H1 (cell line): ENCODE data around the gene RELL1. TPM values are rescaled to one million over a fixed set of nuclear protein-coding genes. Genes with fewer than 3 reads are reported as not detected.

Experiments used
- BRCA1 ChIP-seq: IDR thresholded peaks from 2 replicates; pipeline ENCODE4 v1.6.1; 2012; ENCODE audit warnings: low read depth, low read length, improper control_type of control experiment
- polyA plus RNA-seq, 7 experiments: library from polyadenylated mRNA; depleted of rRNA in 3 of 7; stranded (reverse) in 5 of 7; unstranded in 2 of 7; fragments of >200 nt in 5 of 7; fragments of 200-250 nt in 2 of 7; gene quantifications; 1 replicate in 5 of 7; 2 replicates in 1 of 7; 4 replicates in 1 of 7; pipeline versions ENCODE4 v1.2.1 to v1.2.3, GENCODE V29; 2011 to 2013; ENCODE audit warnings: missing spikeins in 2 of 7, mixed read lengths in 2 of 7
- total RNA-seq: library from RNA; stranded (reverse); fragmentation: NEBNext Ultra II Directional; extraction: Animal tissue kit (Norgen Biotek cat#: 25700); gene quantifications from 2 replicates; pipeline ENCODE4 v1.2.1, GENCODE V29; 2021

The RELL1 gene
- total and polyA plus RNA-seq, 2 of the 8 experiments (the other 6 are each of a cell fraction or from before 2014, with no cell fraction given) = 2.1 to 14.1 TPM

DNA sequence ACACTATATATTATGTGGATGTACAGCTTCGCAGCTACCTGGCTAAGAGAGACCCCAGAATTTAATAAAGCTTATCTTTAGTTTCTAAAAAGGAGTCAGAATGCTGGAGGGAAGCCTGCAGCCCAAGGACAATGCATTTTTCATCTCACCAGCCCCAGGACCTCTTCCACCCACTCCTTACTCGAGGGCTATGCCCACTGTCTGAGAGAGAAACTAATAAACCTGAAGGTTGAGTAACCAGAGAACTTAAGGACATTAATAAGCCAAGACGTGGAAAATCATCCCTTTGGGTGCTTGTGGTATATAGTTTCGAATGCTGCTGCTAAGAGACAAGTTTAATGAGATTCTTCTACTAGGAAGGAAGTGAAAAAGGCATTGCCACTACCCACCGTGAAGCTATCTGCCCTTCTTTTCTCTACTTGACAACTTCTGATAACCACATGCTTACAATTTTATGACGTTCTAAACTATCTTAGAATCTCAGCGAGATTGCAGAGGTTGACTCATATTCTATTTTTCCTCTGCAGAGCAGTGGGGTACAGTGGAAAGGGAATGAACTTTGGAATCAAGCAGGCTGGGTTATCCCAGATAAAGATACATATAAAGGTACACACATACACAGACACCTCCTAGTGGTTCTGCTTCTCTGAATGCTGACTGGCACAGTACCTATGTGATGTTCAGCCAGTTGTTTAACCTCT is 3.3 kb downstream of the RELL1 start (continued):
- no peak for TF ChIP-seq BRCA1
